Stomach (tissue), 9 donors: Measurements from ENCODE around the gene PLEKHA4. TPM values are rescaled to one million over a fixed set of nuclear protein-coding genes. Genes with fewer than 3 reads are reported as not detected.
A peak's percentile ranks its signal among the peaks of the same experiment; 100 is the strongest.
"Not testable (repeated sequence)": the region's sequence is repeated elsewhere in the genome, so short reads cannot be mapped to it uniquely, and the experiment has no call there.

Experiments
- DNase-seq, 2 donors: peaks; one replicate each; pipeline versions ENCODE4 v3.0.0 to v3.0.0-alpha.2; 2013 to 2019
- H3K27ac ChIP-seq, 5 donors: fragments of 200-600 bp in 4 of 5; sonication (generic) in 4 of 5; one replicate each; pipeline ENCODE4 v1.5.1; 2013 to 2019; ENCODE audit warnings: mild to moderate bottlenecking in 1 of 5, moderate library complexity in 1 of 5
- H3K27me3 ChIP-seq, 3 donors: fragments of 200-600 bp; sonication (generic); one replicate each; pipeline ENCODE4 v1.5.1; 2017 to 2019; ENCODE audit warnings: mixed run types in 1 of 3
- H3K36me3 ChIP-seq, 4 donors: fragments of 200-600 bp; sonication (generic); 1 replicate in 3 of 4; 2 replicates in 1 of 4; pipeline ENCODE4 v1.5.1; 2016 to 2019
- H3K4me1 ChIP-seq, 4 donors: fragments of 200-600 bp; sonication (generic); one replicate each; pipeline ENCODE4 v1.5.1; 2016 to 2019
- H3K4me3 ChIP-seq, 4 donors: fragments of 200-600 bp; sonication (generic) in 3 of 4; one replicate each; pipeline ENCODE4 v1.5.1; 2016 to 2019; ENCODE audit warnings: mild to moderate bottlenecking in 1 of 4
- H3K9me3 ChIP-seq, 4 donors: fragments of 200-600 bp; sonication (generic); one replicate each; pipeline ENCODE4 v1.5.1; 2016 to 2019
- EP300 ChIP-seq: sonication (generic); formaldehyde crosslinking; IDR thresholded peaks from one replicate; pipeline ENCODE4 v1.6.1; 2017; ENCODE audit warnings: antibody characterized with exemption
- POLR2A ChIP-seq, 4 donors: fragments of 450-650 bp; IDR thresholded peaks; one replicate each; pipeline ENCODE4 v1.6.1; 2016; ENCODE audit warnings: antibody characterized with exemption in 4 of 4, control low read depth in 2 of 4, mild to moderate bottlenecking in 1 of 4, moderate library complexity in 1 of 4
- POLR2AphosphoS5 ChIP-seq, 3 donors: sonication (generic); formaldehyde crosslinking; IDR thresholded peaks; one replicate each; pipeline ENCODE4 v1.6.1; 2016; ENCODE audit warnings: antibody characterized with exemption in 3 of 3
- WGBS, 5 donors: extraction: QIAGEN DNeasy Blood & Tissue Kit in 3 of 5; methylation state at CpG; one replicate each; pipeline versions ENCODE4 v1.1.5 to v1.1.7; 2013 to 2018; 5-methylcytosine and 5-hydroxymethylcytosine counted together
- intact Hi-C: fragments of 100-400 bp; cut with DNase I; formaldehyde crosslinking; loops from one replicate; pipeline ENCODE4 v1.15.1; 2023; ENCODE audit warnings: low total_unique reads
- polyA plus RNA-seq, 3 donors: library from polyadenylated mRNA; stranded (reverse); fragments of 200-250 nt; gene quantifications; one replicate each; pipeline ENCODE4 v1.2.3, GENCODE V29; 2013
- total RNA-seq, 5 donors: library from RNA; depleted of rRNA; stranded (reverse); fragments of >200 nt; gene quantifications; one replicate each; pipeline versions ENCODE4 v1.1.0 to v1.2.3, GENCODE V29; 2014 to 2016
- TF ChIP-seq, protein P1 (sequence below), 7 experiments: fragments of 450-650 bp in 4 of 7; fragments of 200-600 bp in 3 of 7; sonication (generic) in 3 of 7; IDR thresholded peaks; one replicate each; pipeline ENCODE4 v1.5.1; 2016 to 2019; ENCODE audit warnings: antibody characterized with exemption in 7 of 7, control low read depth in 2 of 7, mild to moderate bottlenecking in 1 of 7
- donor health status: healthy with polysubstance abuse.
- donor health status: Bipolar disorder and iron deficiency.
- donor health status: healthy.

The PLEKHA4 gene
- total and polyA plus RNA-seq, 8 donors = 1.7 to 85.0 (median 30.0) TPM

DNA sequence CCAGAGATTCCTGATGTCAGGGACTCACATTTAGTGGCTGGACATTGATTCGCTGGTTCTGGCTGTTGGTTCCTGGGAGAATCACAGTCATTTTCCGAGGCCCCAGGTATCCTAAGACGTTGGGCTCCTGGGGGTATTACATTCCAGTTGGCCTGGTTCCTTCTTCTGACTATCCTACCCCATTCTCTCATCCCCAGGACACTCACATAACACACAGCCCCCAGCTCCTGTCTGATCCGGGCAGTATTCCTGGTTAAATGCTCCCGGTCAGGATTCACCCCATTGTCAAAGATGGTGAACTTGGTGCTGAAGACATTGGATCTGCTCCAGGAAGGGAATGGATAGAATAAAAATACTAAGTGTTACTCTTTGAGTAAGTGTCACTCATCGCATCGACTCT, 15.3 kb upstream of the PLEKHA4 start:
- Histone ChIP-seq H3K4me1 (peaks cover 8 to 27% (median 10%) of the 10 kb centered on the region in 4 donors), H3K4me3 (no peak overlapping the region), H3K36me3 (peaks cover 0 to 7% (median 2%) of the 10 kb centered on the region in 4 donors), H3K27ac (no peak overlapping the region), H3K27me3 (no peaks in the 10 kb centered on the region), H3K9me3 (no peaks in the 10 kb centered on the region)
- no peak for DNase-seq
- TF ChIP-seq, protein P1, sequence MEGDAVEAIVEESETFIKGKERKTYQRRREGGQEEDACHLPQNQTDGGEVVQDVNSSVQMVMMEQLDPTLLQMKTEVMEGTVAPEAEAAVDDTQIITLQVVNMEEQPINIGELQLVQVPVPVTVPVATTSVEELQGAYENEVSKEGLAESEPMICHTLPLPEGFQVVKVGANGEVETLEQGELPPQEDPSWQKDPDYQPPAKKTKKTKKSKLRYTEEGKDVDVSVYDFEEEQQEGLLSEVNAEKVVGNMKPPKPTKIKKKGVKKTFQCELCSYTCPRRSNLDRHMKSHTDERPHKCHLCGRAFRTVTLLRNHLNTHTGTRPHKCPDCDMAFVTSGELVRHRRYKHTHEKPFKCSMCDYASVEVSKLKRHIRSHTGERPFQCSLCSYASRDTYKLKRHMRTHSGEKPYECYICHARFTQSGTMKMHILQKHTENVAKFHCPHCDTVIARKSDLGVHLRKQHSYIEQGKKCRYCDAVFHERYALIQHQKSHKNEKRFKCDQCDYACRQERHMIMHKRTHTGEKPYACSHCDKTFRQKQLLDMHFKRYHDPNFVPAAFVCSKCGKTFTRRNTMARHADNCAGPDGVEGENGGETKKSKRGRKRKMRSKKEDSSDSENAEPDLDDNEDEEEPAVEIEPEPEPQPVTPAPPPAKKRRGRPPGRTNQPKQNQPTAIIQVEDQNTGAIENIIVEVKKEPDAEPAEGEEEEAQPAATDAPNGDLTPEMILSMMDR (IDR thresholded peaks at IDR 0.05) = no peak
- intact Hi-C loops = no loop called here
- 89 to 98% (median 98%) methylated on average over 6 to 7 of the region's 7 CpGs for WGBS, 5 donors

DNA sequence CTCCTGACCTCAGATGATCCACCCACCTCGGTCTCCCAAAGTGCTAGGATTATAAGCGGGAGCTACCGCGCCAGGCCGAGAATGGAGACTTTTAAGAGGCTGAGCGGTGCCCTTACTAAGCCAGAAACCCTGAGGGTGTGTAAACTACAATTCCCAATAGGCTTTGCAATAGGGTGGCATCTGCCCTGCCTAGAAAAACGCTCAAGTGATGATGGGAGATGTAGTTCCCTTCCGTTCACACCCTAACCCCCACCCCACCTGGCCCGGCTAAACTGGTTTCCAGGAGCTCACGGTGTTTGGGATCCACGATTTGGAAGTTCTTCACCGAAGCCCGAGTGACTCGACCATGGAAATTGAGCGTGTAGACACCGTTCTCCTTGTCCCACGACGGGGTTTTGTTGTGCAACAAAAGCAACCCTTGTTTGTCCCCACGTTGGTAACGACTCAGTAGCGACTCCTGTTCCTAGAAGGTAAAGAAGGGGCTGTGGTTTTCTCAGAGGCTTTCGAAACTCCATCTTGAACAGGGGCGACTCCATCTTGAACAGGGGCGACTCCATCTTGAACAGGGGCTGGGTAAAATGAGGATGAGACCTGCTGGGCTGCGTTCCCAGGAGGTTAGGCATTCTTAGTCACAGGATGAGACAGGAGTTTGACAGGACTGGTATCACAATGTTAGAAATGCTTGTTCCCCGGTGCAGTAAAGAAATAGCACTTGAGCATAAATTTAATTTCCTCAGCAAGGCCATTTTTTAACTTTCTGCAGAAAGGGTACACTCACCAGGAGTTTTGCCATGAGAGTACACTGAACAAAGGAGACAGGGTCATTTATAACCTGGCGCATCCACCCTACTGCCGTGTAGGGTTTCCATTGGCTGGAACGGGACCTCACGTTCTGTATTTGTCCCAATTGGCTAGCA, 13.6 kb upstream of the PLEKHA4 start:
- 81 to 84% (median 83%) methylated on average over 30 of the region's 30 CpGs for WGBS, 5 donors
- TF ChIP-seq POLR2AphosphoS5 (IDR thresholded peaks at IDR 0.05) = no peak
- TF ChIP-seq EP300 = no peak
- no peak for TF ChIP-seq POLR2A (IDR thresholded peaks at IDR 0.05)
- TF ChIP-seq, protein P1 (IDR thresholded peaks at IDR 0.05) = no peak
- Histone ChIP-seq H3K27me3 (no peaks in the 10 kb centered on the region), H3K9me3 (no peaks in the 10 kb centered on the region), H3K4me3 (no peak overlapping the region), H3K4me1 (peaks cover 18 to 45% (median 27%) of the 10 kb centered on the region in 4 donors), H3K27ac (peak overlapping the region in 2 of 5 donors; percentile 19 to 37), H3K36me3 (peaks cover 4 to 23% (median 18%) of the 10 kb centered on the region in 4 donors)
- peak in 1 of 2 donors; percentile 32 for DNase-seq
- intact Hi-C loops = no loop called here

DNA sequence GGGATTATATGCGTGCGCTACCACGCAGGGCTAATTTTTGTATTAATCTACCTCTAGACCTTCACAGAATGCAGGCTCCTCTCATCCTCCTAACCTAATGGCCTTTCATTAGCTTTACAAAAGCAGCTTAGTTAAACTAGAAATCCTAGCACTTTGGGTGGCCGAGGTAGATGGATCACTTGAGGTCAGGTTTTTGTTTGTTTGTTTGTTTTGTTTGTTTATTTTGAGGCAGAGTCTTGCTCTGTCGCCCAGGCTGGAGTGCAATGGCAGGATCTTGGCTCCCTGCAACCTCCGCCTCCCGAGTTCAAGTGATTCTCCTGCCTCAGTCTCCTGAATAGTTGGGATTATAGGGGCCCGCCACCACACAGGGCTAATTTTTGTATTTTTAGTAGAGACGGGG, 11.3 kb upstream of the PLEKHA4 start:
- intact Hi-C loops, H3K4me3 ChIP-seq, DNase-seq, H3K27me3 ChIP-seq, H3K9me3 ChIP-seq: not testable (repeated sequence)
- Histone ChIP-seq H3K27ac (peak overlapping the region; percentile 44 to 100 (median 63)), H3K36me3 (peaks cover 23 to 43% (median 38%) of the 10 kb centered on the region in 4 donors), H3K4me1 (peaks cover 38 to 68% (median 48%) of the 10 kb centered on the region in 4 donors)
- WGBS, 5 donors = 77 to 91% (median 87%) methylated on average over 9 of the region's 9 CpGs

- WGBS, 5 donors = 76 to 84% (median 82%) methylated on average over 13 of the region's 13 CpGs
- Histone ChIP-seq H3K27ac (peak overlapping the region; percentile 44 to 100 (median 63)), H3K36me3 (peaks cover 28 to 48% (median 44%) of the 10 kb centered on the region in 4 donors), H3K4me1 (peaks cover 44 to 73% (median 54%) of the 10 kb centered on the region in 4 donors), H3K9me3 (no peaks in the 10 kb centered on the region), H3K27me3 (no peaks in the 10 kb centered on the region), H3K4me3 (no peak overlapping the region)
- intact Hi-C loops = no loop called here
- TF ChIP-seq POLR2A (IDR thresholded peaks at IDR 0.05) = no peak
- no peak for TF ChIP-seq POLR2AphosphoS5 (IDR thresholded peaks at IDR 0.05)
- no peak for TF ChIP-seq EP300
- TF ChIP-seq, protein P1 (IDR thresholded peaks at IDR 0.05) = no peak
- DNase-seq = no peak
Measured at GRCh38 chr19:48879025-48879637, 10.7 kb upstream of the PLEKHA4 start.
